T-helper 1 cell treated with Interleukin-12 subunit alpha and Interleukin-12 subunit beta and Interleukin-4 antibody, amounts not matched to agents 30 ng/mL and 1 ng/mL, for 36 hours (primary cell): Measurements from ENCODE around the gene IFITM2. TPM values are rescaled to one million over a fixed set of nuclear protein-coding genes. Genes with fewer than 3 reads are reported as not detected.

Experiments used
- intact Hi-C: fragments of 100-400 bp; cut with micrococcal nuclease; formaldehyde crosslinking; loops from one replicate; pipeline ENCODE4 v1.15.1; 2024
- total RNA-seq: library from RNA; stranded (reverse); gene quantifications from 2 replicates; pipeline ENCODE4 v1.2.3, GENCODE V29; 2022

Gene IFITM2
- 1,271 and 1,339 TPM in 2 replicates for total RNA-seq

DNA sequence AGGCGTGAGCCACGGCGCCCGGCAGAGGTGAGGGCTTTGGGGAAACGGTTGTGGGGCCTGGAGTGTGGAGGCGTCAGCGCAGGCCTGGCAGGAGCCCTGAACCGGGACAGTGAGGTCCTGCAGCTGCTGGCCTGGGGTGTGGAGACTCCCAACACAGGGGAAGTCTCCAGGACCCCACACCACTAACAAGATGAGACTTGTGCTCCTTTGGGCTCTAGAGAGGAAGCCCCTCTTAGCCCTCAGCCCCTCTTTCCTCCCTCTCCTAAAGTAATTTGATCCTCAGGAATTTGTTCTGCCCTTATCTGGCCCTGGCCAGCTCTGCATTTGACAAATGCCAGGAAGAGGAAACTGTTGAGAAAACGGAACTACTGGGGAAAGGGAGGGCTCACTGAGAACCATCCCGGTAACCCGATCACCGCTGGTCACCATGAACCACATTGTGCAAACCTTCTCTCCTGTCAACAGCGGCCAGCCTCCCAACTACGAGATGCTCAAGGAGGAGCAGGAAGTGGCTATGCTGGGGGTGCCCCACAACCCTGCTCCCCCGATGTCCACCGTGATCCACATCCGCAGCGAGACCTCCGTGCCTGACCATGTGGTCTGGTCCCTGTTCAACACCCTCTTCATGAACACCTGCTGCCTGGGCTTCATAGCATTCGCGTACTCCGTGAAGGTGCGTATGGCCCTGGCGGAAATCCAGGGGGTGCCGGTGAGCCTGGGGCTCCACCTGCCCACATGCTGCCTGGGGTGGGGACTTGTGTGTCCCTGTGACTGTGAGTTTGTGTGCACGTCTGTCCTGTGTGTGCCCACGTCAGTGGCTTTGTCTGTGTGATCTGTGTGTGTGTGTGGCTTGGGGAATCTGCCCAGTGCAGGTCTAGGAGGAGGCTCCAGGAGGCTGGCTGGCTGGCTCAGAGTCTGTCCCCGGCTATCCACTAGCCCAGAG, at the start of gene IFITM2:
TSS of gene IFITM2 (plus strand) at position 51 of the 943 bp plus-strand sequence. CDS start at position 428, 377 bp downstream.
- intact Hi-C loops, result loop anchor here (1.0 to 2.0 kb wide), 3 partner anchors 12 to 199 kb away; partner anchors contain the start of genes IFITM3 and RNH1

DNA sequence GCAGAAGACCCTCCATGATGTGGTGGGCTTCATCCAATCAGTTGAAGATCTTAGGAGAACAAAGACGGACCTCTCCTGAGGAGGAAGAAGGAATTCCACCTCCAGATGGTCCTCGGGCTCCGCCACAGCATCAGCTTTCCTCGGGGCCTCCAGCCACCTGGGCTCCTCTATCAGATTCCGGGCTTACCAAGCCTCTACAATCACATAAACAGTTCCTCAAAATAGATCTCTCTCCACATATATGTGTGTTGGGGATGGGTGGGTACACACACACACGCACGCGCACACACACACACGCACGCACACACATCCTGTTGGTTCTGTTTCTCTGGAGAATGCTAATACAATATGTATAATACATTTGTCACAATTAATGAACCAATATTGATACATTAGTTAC, 48.2 kb upstream of the IFITM2 start:
- intact Hi-C loops, result no loop called here

DNA sequence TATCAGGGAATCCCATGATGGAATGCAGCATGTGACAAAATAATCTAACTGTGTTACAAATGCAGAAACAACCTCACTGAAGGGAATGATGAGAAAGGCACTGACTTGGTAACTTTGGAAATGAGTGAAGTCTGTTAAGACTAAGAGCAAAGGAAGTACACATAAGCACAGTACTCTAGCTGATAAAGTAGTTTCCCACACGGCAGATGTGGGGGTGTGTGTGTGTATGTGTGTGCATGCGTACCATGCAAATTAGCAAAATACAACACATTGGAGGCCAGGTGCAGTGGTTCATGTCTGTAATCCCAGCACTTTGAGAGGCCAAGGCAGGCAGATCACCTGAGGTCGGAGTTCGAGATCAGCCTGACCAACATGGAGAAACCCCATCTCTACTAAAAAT, 46.0 kb upstream of the IFITM2 start:
- intact Hi-C loops, result no loop called here

- intact Hi-C loops, result loop anchor here (1.0 to 5.0 kb wide), 2 partner anchors 140 to 540 kb away; partner anchors contain the start of genes PIDD1 and RPLP2
These were observed 40.8 kb upstream of the IFITM2 start for GRCh38 chr11:266676-267439.

DNA sequence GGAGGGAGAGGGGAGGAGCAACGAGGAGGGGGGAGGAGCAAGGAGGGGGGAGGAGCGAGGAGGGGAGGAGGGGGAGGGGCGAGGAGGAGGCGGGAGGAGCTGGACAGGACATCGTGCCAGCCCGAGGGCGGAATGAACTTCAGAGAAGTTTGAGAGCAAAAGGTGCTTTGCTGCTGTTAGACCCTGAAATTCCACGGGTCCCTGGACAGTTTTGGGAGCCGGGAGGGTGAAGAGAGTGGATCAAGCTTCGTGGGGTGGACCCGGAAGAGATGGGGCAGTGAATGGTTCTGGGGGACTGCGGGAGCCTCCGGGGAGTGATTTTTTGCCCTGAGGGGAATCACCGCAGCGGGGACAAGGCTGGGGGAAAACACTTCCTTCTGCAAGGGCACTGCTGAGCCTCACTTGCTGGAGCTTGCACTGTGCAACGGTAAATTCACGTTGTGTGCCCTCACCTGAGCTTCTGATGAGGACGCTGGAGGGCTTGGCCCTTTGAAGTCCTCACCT, 40.1 kb upstream of the IFITM2 start:
- intact Hi-C loops, result loop anchor here (1.0 to 5.0 kb wide), 2 partner anchors 140 to 540 kb away; partner anchors contain the start of genes PIDD1 and RPLP2

GRCh38 chr11:268716-269145, 38.9 kb upstream of the IFITM2 start:
- intact Hi-C loops, result loop anchor here (1.0 to 5.0 kb wide), 11 partner anchors 9 to 539 kb away; partner anchors contain the start of genes BET1L, IFITM1, PIDD1 and PSMD13

DNA sequence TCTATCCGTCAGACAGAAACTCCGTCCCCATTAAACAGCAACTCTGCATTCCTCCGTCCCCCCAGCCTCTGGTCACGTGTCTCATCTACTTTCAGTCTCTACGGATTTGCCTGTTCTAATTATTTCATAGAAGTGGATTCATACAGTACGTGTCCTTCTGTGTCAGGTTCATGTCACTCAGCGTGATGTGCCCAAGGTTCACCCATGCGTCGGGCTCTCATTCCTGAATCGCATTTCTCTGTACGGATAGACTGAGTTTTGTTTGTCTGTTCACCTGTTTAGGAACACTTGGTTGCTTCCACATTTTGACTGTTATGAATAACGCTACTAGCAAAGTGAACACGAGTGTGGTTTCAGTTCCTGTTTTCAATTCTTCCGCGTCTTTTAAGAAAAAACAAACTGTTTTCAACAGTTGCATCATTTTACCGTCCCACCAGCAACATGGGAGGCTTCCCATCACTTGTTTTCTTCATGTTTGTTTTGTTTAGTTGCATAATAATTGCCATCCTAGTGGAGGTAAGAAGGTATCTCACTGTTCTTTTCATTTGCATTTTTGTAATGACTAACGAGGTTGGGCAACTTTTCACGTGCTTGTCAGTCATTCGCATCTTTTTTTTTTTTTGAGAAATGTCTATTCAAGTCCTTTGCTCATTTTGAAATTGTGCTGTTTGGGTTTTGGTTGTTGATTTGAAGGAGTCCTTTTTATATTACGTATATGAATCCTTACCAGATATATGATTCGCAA, 38.3 kb upstream of the IFITM2 start:
- intact Hi-C loops, result loop anchor here (1.0 to 5.0 kb wide), 11 partner anchors 8 to 538 kb away; partner anchors contain the start of genes BET1L, IFITM1, PIDD1 and PSMD13

- intact Hi-C loops, result no loop called here
These were observed 36.9 kb upstream of the IFITM2 start for GRCh38 chr11:270451-271318.

DNA sequence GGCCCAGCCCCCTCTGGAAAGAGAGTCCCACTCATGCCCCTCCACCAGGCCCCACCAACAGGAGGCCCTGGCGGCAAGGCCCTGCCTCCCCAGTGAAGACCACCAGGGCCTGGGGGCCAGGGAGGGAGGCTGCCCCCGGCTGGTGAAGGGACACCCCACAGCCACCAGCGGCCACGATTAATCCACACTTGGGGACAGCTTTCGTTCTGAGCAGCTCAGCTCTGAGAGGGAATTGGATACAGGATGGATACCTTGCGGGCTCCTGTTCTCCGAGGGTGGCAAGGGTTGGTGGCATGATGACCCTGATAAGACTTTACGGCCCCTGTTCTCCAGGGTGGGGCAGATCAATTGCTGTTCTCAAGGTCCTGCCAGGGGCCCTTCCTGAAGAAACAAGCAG, 36.3 kb upstream of the IFITM2 start:
- intact Hi-C loops, result no loop called here

- intact Hi-C loops, result no loop called here
These were observed 35.3 kb upstream of the IFITM2 start for GRCh38 chr11:272195-272930.

- intact Hi-C loops, result no loop called here
These were observed 34.8 kb upstream of the IFITM2 start for GRCh38 chr11:272931-273198.

DNA sequence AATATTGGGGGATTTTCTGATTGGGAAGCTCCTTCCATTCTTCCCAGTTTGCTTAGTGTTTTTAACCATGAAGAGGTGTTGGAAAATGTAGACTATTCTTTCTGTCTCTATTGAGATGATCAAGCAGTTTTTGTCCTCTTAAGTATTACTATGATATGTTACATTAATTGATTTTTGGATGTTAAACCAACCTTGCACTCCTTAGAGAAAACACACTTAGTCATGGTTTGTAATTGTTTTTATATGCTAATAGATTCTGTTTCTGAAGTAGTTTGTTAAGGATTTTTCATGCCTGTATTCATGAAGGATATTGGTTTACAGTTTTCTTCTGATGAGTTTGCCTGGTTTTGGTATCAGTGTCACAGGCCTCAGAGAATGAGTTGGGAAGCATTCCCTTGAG, 31.4 kb upstream of the IFITM2 start:
- intact Hi-C loops, result no loop called here

DNA sequence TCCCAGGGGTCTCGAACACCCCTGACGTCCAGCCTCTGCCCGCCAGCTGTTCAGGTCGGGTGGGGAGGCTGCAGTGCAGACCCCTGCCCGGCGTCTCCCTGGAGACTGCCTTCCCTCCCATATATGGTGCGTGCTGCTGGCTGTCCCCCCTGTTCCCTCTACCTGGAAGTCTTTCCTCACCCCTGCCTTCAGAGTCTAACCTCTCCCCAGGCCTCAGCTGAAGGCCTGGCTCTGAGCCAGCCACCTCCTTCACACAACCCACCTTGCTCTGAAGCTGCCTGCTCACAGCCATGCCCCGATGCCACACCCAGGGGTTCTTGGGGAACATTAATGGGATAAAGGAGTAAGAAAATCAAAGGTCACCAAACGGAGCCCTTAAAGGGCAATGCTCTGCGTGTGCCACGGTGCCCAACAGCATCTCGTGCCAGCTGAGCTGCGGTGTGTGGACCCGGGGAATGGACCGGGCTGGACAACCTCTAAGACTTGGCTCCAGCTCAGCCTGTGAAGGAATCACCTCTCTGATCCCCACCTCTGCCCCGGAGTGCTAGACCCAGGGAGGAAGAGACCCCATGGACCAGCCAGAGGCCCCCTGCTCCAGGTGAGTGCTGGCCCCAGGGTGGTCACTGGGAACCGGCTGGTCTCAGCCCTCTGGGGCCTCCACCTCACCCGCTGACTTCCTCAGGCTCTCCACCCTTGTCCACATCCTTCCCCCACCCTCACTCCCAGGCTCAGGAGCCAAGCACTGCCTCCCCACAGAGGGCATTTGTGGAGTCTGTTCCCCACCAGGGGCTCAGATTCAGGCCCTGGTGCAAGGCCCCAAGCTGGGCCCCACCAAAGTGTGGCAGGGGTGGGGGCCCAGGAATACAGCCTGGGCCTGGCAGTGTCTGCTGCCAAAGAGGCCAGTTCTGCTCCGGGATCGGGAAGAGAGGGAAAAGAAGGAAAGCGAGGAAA, 29.3 kb upstream of the IFITM2 start, which contains the start of gene NLRP6:
TSS of gene NLRP6 (plus strand) at position 407 of the 951 bp plus-strand sequence. CDS start at position 570, 163 bp downstream.
- intact Hi-C loops, result no loop called here

GRCh38 chr11:279040-279965, 28.3 kb upstream of the IFITM2 start:
- intact Hi-C loops, result no loop called here

DNA sequence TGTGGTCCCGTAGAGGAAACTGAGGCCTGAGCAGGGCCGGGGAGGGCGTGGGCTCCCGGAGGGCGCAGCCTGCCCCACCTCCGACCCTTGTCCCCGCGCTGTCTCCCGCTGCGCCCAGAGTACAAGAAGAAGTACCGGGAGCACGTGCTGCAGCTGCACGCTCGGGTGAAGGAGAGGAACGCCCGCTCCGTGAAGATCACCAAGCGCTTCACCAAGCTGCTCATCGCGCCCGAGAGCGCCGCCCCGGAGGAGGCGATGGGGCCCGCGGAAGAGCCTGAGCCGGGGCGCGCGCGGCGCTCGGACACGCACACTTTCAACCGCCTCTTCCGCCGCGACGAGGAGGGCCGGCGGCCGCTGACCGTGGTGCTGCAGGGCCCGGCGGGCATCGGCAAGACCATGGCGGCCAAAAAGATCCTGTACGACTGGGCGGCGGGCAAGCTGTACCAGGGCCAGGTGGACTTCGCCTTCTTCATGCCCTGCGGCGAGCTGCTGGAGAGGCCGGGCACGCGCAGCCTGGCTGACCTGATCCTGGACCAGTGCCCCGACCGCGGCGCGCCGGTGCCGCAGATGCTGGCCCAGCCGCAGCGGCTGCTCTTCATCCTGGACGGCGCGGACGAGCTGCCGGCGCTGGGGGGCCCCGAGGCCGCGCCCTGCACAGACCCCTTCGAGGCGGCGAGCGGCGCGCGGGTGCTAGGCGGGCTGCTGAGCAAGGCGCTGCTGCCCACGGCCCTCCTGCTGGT, 27.5 kb upstream of the IFITM2 start:
- intact Hi-C loops, result no loop called here
